ENCODE data around the gene KIF13A.

Gene KIF13A

DNA sequence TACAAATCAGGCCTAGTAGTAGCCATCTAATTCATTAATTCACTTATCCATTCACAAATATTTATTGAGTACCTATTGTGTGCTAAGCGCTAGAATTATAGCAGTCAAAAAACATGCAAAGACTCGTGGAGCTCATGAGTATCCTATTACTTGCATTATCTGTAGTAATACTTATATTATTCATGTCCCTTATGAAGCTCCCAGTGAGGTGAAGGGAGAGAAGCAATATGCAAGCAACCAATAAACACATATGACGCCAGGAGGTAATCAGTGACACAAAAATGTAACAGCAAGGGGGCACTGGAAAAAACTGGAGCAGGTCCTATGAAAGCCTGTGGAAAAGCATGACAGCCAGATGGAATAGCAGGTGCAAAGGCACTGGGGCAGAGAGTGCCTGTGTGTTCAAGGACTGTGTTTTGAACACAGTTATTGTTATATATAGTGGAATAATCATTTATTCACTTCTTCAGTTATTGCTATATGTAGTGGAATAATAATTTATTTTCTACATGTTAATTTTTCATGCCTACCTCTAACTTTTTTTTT is 109.5 kb downstream of the KIF13A start:
- H3K4me3 ChIP-seq (ENCODE audit: low read depth, low read length): no peak overlapping the region
- DNase-seq: no peak
- H3K4me1 ChIP-seq: no peaks in the 10 kb centered on the region
- H3K9me3 ChIP-seq: no peaks in the 10 kb centered on the region
- H3K36me3 ChIP-seq: no peaks in the 10 kb centered on the region
- H3K27me3 ChIP-seq: no peaks in the 10 kb centered on the region
- no peak for TF ChIP-seq CTCF (IDR thresholded peaks at IDR 0.05; ENCODE audit: low read depth, low read length)

GRCh38 chr6:17877196-17877894 is 110.1 kb downstream of the KIF13A start:
- H3K36me3 ChIP-seq: no peaks in the 10 kb centered on the region
- H3K4me1 ChIP-seq: no peaks in the 10 kb centered on the region
- no peaks in the 10 kb centered on the region for H3K9me3 ChIP-seq
- no peaks in the 10 kb centered on the region for H3K27me3 ChIP-seq
- TF ChIP-seq CTCF (IDR thresholded peaks at IDR 0.05; ENCODE audit: low read depth, low read length): no peak
- no peak overlapping the region for H3K4me3 ChIP-seq (ENCODE audit: low read depth, low read length)
- no peak for DNase-seq

DNA sequence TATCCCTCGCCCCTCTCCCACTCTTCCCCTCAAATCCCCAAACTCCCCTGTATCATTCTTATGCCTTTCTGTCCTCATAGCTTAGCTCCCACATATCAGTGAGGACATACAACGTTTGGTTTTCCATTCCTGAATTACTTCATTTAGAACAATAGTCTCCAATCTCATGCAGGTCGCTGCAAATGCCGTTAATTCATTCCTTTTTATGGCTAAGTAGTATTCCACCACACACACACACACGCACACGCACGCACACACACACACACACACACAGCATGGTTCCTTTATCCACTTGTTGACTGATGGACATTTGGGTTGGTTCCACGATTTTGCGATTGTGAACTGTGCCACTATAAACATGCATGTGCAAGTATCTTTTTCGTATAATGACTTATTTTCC is 112.7 kb downstream of the KIF13A start:
- no peaks in the 10 kb centered on the region for H3K36me3 ChIP-seq
- H3K27me3 ChIP-seq: no peaks in the 10 kb centered on the region
- no peak overlapping the region for H3K4me3 ChIP-seq (ENCODE audit: low read depth, low read length)
- no peaks in the 10 kb centered on the region for H3K9me3 ChIP-seq
- DNase-seq: no peak
- TF ChIP-seq CTCF (IDR thresholded peaks at IDR 0.05; ENCODE audit: low read depth, low read length): no peak
- no peaks in the 10 kb centered on the region for H3K4me1 ChIP-seq

DNA sequence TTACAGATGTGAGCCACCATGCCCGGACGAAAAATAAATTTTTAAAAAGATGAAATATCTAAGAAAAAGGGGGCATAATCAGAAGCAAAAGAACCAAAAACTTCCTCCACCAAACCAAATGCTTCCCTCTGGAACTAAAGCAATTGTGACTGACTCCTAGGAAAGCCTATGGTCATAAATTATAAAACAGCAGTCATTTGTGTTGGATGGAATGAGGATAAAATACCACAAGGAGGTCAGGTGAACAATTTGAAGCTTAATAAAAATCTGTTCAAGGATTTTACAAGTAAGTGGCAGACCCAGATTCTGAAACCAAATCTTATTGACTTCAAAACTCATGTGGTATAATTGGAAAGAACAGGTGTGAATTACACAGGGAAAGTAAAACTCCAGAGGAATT is 114.5 kb downstream of the KIF13A start:
- H3K9me3 ChIP-seq: no peaks in the 10 kb centered on the region
- no peaks in the 10 kb centered on the region for H3K27me3 ChIP-seq
- no peaks in the 10 kb centered on the region for H3K36me3 ChIP-seq
- H3K4me1 ChIP-seq: no peaks in the 10 kb centered on the region
- no peak for DNase-seq
- no peak overlapping the region for H3K4me3 ChIP-seq (ENCODE audit: low read depth, low read length)
- no peak for TF ChIP-seq CTCF (IDR thresholded peaks at IDR 0.05; ENCODE audit: low read depth, low read length)

DNA sequence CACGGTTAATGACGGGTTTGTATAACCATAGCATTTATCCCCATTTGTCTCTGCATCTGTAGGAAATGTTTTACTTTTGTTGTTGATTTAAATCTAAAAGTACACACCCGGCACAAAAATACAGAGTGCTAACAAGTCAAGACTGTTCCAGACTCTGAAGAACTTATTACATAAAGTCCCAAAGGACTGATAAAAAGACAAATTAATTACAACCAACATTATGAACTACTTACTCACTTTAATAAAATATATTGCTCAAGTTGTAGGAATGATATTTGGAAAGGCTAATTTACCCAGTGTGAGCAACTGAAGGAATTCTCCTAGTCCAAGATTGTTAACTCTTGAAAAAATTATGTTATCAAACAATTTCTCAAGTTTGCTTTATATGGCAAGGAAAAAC is 115.6 kb downstream of the KIF13A start:
- Histone ChIP-seq H3K4me3 (ENCODE audit: low read depth, low read length) (no peak overlapping the region), H3K9me3 (no peaks in the 10 kb centered on the region), H3K36me3 (no peaks in the 10 kb centered on the region), H3K27me3 (no peaks in the 10 kb centered on the region), H3K4me1 (no peaks in the 10 kb centered on the region)
- no peak for DNase-seq
- no peak for TF ChIP-seq CTCF (IDR thresholded peaks at IDR 0.05; ENCODE audit: low read depth, low read length)

DNA sequence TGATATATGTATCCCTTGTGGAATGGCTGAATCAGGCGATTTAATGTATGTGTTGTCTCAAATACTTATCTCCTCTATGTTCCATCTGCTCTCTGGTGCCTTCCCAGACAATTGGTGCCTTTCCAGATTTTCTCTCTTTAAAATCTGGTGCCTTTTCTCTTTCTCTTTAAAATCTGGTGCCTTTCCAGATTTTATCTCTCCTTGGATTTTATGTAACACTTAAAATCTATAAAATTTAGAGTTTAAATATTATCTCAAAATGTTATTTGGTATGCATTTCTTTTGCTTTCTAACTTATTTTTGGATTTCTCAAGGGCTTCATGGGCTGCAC is 116.3 kb downstream of the KIF13A start:
- Histone ChIP-seq H3K9me3 (no peaks in the 10 kb centered on the region), H3K4me3 (ENCODE audit: low read depth, low read length) (no peak overlapping the region), H3K4me1 (no peaks in the 10 kb centered on the region), H3K36me3 (no peaks in the 10 kb centered on the region), H3K27me3 (no peaks in the 10 kb centered on the region)
- no peak for DNase-seq
- no peak for TF ChIP-seq CTCF (IDR thresholded peaks at IDR 0.05; ENCODE audit: low read depth, low read length)
